ENCODE data around the gene PADI6.

DNA sequence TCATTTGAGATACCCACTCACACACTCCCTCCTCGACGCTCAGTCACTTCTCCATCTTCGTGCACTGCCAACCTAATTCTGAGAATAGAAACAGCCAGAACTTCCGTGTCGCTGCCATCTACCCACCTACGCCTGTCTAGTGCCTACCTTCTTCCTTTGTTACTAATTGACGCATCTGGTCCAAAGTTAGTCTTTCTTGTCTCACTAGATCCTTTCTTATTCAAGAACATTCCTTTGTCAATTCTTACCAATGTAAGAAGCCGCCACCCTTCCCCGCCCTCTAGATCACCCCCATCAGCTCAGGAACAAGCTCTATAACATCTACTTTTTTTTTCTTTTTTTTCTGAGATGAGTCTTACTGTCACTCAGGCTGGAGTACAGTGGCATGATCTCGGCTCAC, 3.7 kb downstream of the PADI6 start:
- TF ChIP-seq CTCF (IDR thresholded peaks at IDR 0.05; ENCODE audit: borderline replicate concordance, extremely low read depth, low read length, poor library complexity, severe bottlenecking) (no peak), EZH2 (IDR thresholded peaks at IDR 0.05; ENCODE audit: borderline replicate concordance, low read depth, low read length, severe bottlenecking) (no peak)
